MV-4-11 (cell line): ENCODE results near the gene ABTB2.
"Not testable (repeated sequence)": the region's sequence is repeated elsewhere in the genome, so short reads cannot be mapped to it uniquely, and the experiment has no call there.

Experiments
- DNase-seq: peaks from one replicate; lab custom pipeline; 2025; lab: John Stamatoyannopoulos, UW

Gene ABTB2

DNA sequence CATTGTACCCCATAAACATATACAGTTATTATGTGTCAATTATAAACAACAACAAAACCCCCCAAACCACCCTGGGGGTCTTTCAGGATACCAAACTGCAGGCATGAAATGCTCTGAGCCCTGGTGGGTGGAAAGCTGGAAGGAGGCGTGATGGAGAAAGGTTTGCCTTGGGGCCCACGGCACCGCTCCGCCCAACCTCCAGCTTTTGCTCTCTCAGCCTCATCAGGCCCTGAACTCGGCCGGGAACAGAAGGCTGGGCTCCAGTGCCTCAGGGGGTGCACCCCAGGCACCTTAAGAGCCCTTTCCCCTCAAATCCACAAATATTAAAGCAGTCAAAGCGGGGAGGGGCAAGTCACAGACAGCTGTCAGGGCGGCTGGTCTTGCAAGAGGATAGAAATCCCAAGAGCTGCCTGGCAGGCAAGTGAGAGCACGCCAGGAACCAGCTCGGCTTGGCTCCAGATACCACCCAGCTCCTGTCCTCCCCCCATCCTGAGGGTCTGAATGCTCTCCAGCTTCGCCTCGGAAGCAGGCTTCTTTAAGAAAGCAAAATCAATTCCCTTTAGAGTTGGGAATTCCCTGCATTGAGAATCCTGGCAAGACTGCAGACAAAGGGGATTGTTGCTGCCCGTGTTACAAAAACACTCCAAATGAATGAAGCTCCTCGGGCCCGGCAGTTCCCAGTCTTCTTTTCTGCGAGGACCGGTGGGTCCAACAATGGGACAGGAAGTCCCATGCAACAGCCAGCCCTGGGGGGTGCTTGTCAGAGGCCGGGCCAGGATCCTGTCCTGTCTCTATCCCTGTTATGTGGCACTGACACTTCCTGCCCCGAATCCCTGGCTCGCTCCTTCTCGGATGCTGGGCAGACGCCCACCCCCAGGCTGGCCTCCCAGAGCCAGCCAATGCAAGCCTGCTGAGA is 171.6 kb downstream of the ABTB2 start:
- no peak for DNase-seq

DNA sequence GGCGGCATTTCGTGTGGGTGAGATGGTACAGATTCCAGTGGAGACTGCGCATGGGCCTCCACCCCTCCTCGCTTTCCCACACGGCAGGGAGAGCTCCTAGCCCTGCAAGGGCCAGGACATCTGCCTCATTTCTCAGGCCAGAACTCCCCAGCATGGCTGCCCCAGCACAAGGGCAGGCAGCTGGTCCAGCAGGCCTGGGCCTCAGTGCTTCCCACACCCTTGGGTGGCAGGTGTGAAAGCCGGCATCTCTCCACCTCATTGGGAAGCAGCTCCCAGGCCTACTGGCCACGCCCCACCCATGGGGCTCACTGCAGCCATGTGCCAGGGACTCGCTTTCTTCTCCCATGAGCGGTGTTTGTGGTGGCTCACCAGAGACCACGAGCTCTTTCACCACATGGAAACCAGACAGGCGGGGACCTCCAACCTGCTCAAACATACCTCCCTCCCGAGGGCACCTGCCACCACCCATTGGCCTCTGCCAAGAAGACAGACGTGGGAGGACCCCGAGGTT is 173.2 kb downstream of the ABTB2 start:
- DNase-seq = no peak

DNA sequence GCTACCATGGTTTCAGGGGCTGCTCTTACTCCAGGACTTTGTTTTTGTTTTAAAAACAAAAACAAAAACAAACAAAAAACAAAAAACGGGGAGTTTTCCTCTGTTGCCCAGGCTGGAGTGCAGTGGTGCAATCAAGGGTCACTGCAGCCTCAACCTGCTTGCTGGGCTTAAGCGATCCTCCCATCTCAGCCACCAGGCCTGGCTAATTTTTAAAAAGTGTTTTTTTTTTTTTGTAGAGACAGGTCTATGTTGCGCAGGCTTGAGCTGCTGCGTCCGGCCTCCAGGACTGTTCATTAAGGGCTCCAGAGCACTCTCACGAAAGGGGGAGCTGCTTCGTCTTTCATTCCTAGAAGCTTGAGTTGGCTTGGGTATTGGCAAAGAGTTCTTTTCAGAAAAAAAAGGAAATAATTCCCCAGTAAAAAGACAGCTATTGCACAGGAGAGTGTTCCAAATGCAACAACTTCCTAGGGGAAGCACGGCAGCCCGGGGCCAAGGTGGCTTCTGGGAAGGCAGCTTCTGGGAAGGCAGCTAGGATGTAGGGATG is 173.9 kb downstream of the ABTB2 start:
- DNase-seq = no peak

DNA sequence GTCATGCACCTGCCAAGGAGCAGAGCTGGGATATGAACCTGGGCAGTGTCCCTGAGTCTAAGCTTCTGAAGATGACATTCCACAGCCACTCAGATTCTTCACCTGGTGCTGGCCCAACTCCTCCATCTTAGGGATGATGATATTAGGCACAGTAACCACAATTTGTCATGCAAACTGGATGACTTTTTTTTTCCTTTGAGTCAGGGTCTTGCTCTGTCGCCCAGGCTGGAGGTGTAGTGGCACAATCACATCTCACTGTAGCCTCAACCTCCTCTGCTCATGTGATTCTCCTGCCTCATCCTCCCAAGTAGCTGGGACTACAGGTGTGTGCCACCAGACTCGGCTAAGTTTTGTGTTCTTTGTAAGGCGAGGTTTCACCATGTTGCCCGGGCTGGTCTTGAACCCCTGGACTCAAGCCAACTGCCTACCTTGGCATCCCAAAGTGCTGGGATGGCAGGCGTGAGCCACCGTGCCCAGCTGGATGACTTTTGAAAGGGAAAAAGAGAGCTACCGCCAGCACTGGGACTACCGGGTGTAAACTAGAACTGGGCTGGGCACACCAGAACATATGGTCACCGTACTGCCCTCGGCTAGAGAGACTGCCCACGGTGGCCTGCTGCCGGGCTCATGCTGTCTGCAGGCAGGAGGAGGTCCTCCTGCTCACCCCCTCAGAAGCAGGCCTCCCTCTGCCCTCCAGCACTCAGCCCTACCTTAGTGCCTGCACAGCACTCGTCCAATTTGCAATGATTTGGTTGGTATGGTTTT is 174.7 kb downstream of the ABTB2 start:
- no peak for DNase-seq

DNA sequence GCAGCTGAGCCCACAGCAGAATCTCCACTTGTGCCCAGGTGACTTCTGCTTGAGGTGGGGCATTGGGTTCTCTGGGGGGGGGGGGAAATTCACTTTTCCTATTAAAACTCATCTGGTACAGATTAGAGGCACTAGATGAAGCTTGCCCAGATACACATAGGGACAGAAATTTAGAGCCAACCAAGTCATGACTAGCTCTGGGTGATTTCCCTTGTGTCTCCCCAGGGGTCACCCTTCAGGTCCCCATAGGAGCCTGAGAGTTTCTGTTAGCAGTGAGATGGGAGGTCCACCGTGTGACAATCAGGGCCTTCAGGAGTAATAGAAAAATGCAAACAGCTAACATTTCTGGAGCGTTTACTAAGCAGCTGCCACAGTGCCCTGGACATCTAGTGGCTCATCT is 175.4 kb downstream of the ABTB2 start:
- no peak for DNase-seq

- no peak for DNase-seq
These were observed 175.9 kb downstream of the ABTB2 start for GRCh38 chr11:34181856-34182405.

- no peak for DNase-seq
These were observed 176.6 kb downstream of the ABTB2 start for GRCh38 chr11:34181251-34181650.

DNA sequence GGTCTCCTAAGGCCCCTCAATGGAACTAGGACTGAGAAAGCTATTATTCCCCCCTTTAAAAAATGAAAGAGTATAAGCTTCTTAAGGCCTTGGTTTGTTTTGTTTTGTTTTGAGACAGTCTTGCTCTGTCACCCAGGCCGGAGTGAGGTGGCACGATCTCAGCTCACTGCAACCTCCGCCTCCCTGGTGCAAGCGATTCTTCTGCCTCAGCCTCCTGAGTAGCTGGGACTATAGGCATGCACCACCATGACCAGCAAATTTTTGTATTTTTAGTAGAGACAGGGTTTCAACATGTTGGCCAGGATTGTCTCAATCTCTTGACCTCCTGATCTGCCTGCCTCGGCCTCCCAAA is 177.0 kb downstream of the ABTB2 start:
- DNase-seq = not testable (repeated sequence)

DNA sequence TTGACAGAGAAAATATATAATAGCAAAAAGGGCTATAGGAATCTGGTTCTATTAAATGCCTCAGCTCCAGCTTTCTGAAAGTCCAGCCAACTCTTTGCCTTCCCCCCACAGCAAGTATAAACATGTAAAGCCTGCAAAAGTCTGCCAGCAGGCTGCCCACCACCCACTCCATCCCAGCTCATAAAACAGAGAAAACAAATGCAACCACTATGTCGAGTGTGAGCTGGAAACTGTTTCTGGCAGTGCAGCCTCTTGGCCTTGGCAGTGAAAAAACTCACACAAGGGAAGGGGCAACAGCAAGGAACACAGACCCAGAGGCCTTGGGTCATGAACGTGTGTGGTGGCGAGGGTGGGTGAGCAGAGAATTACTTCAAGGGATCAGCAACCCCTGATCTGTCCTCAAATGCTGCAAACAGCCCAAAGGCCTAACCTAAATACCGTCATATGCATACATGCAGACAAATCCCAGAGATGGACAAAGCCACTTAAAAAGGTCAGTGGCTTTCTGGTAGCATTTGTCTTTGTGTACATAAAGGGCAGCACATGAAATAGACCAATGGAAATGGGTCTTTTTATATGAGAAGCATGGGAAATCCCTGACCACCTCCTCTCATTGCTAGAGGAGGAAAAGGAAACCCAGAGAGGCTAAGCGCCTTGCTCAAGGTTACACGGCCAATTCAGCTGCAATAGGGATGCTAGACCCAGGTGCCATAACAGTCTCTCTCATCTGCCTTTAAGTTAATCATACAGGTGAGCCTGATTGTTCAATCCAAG is 177.6 kb downstream of the ABTB2 start:
- DNase-seq = no peak

DNA sequence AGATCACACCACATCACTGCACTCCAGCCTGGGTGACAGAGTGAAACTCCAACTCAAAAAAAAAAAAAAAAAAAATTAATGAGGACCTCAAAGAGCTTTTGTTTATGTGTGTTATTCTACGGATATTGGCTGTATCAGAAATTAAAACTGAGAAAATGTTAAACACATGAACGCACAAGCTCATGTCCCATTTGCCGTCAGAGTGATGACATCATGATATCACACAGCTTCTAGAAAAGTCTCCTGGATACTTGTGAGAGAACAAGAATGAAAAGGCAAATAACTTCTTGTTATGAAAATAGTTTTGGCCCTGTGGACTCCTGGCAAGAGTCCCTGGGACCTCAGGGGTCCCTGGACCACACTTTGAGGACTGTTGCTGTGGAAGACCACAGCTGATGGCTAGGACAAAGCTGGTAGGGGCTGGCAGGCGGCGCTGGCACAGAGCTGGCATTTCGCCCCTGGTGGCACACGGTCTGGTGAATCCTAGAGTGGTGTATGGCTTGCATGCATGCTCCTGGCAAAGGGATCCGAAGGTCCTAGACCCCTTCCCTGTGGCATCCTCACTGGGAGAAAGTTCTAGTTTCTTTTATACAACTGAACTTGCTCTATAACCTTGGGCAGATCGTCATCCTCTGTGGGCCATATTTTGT is 178.7 kb downstream of the ABTB2 start:
- DNase-seq = no peak

GRCh38 chr11:34178209-34178821 is 179.5 kb downstream of the ABTB2 start:
- no peak for DNase-seq

DNA sequence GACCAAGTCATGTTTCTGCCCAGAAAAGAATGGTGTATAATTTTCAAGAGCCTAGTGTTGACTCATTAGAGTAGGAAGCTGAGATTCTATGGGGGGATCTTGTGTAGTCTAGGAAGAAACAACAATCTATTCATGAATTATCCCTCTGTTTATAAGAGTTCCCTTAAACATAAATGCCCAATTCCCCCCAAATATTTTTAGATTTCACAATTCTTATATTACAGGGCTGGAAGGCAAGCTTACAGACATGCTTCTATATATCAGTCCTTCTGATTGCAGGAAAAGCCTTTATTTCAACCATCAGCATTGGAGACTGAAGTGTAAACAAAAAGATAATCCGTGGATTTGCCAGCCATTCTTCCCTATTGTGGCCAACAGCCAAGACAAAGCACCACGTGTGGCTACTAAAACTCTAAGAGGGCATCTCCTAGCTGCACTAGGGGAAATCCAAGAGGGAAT is 181.0 kb downstream of the ABTB2 start:
- DNase-seq = no peak

GRCh38 chr11:34175284-34176019 is 182.4 kb downstream of the ABTB2 start:
- DNase-seq = no peak

GRCh38 chr11:34174412-34175041 is 183.3 kb downstream of the ABTB2 start:
- DNase-seq = peak; percentile 56

- no peak for DNase-seq
These were observed 184.8 kb downstream of the ABTB2 start for GRCh38 chr11:34173050-34173449.

DNA sequence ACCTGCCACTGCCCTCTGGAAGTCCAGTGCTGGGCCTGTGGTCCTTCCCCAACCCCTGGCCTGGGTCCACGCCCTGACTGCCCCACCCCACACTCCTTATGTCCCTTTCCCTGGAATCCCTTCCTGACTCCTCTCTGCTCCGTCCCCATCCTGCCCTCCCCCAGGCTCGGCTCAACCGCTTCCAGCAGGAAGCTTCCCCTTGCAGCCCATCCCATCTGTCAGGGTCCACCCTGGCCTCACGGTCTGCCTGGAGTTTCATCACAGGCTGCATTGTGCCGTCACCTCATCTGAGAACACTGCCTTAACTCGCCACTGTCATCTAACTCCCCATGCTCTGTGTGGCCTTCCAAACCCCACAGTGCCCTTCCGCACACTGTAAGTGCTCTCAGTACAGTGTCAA is 188.1 kb downstream of the ABTB2 start:
- DNase-seq = no peak

GRCh38 chr11:34168642-34169420 is 189.0 kb downstream of the ABTB2 start:
- DNase-seq = no peak

- DNase-seq = no peak
These were observed 189.8 kb downstream of the ABTB2 start for GRCh38 chr11:34167961-34168360.
